CD14-positive monocyte (primary cell): ENCODE measurements around the gene LAMA4. TPM values are rescaled to one million over a fixed set of nuclear protein-coding genes. Genes with fewer than 3 reads are reported as not detected.
A peak's percentile ranks its signal among the peaks of the same experiment; 100 is the strongest.

Source experiments
- DNase-seq, 3 donors: peaks; one replicate each; pipeline ENCODE4 v3.0.0-alpha.2; 2011 to 2022
- H2AFZ ChIP-seq: 2 replicates; pipeline ENCODE4 v1.6.0; 2012; ENCODE audit warnings: mild to moderate bottlenecking, low read depth, low read length, inconsistent platforms; ENCODE audit not compliant: insufficient read depth, poor library complexity, severe bottlenecking
- H3K27ac ChIP-seq, 2 donors: 1 replicate in 1 of 2; 2 replicates in 1 of 2; pipeline ENCODE4 v1.5.1; 2012 to 2013; ENCODE audit warnings: low read length in 2 of 2, control low read depth in 1 of 2, inconsistent platforms in 1 of 2, low read depth in 1 of 2, mild to moderate bottlenecking in 1 of 2
- H3K27me3 ChIP-seq, 2 donors: one replicate each; pipeline versions ENCODE4 v1.6.0 to v1.6.1; 2011 to 2013; ENCODE audit warnings: low read length in 2 of 2; ENCODE audit not compliant: control insufficient read depth in 2 of 2, insufficient read depth in 2 of 2
- H3K36me3 ChIP-seq, 2 donors: replicated peaks in 1 of 2; 1 replicate in 1 of 2; 2 replicates in 1 of 2; pipeline versions ENCODE4 v1.5.1 to v1.6.1; 2012 to 2013; ENCODE audit warnings: low read length in 2 of 2, control low read depth in 1 of 2, inconsistent platforms in 1 of 2, mild to moderate bottlenecking in 1 of 2; ENCODE audit not compliant: insufficient read depth in 2 of 2, control insufficient read depth in 1 of 2
- H3K4me1 ChIP-seq, 2 donors: 1 replicate in 1 of 2; 2 replicates in 1 of 2; pipeline versions ENCODE4 v1.5.1 to v1.6.1; 2012 to 2013; ENCODE audit warnings: low read length in 2 of 2, control low read depth in 1 of 2, inconsistent platforms in 1 of 2, mild to moderate bottlenecking in 1 of 2, moderate library complexity in 1 of 2; ENCODE audit not compliant: insufficient read depth in 2 of 2, control insufficient read depth in 1 of 2
- H3K4me2 ChIP-seq: replicated peaks from 2 replicates; pipeline ENCODE3; 2012; ENCODE audit warnings: low read length, moderate library complexity, mild to moderate bottlenecking; ENCODE audit not compliant: poor library complexity, severe bottlenecking; ENCODE audit errors: extremely low read depth
- H3K4me3 ChIP-seq, 3 experiments: fragments of 200-600 bp in 1 of 3; sonication (generic) in 1 of 3; replicated peaks in 1 of 3; 1 replicate in 2 of 3; 2 replicates in 1 of 3; pipeline ENCODE4 v1.5.1; 2011 to 2013; ENCODE audit warnings: low read length in 3 of 3, mild to moderate bottlenecking in 3 of 3, control low read depth in 2 of 3, low read depth in 2 of 3, inconsistent platforms in 1 of 3, moderate library complexity in 1 of 3
- H3K79me2 ChIP-seq: 2 replicates; pipeline ENCODE4 v1.6.0; 2012; ENCODE audit warnings: mild to moderate bottlenecking, control low read depth, inconsistent platforms, low read length, moderate library complexity; ENCODE audit not compliant: insufficient read depth
- H3K9ac ChIP-seq: 2 replicates; pipeline ENCODE4 v1.6.0; 2017; ENCODE audit warnings: low read length, mild to moderate bottlenecking; ENCODE audit not compliant: insufficient read depth, poor library complexity, severe bottlenecking
- H3K9me3 ChIP-seq, 2 donors: replicated peaks in 1 of 2; 1 replicate in 1 of 2; 2 replicates in 1 of 2; pipeline versions ENCODE4 v1.5.1 to v1.6.1; 2012 to 2013; ENCODE audit warnings: low read length in 2 of 2, control low read depth in 1 of 2; ENCODE audit not compliant: control insufficient read depth in 1 of 2, insufficient read depth in 1 of 2
- H4K20me1 ChIP-seq: 2 replicates; pipeline ENCODE4 v1.6.0; 2012; ENCODE audit warnings: mild to moderate bottlenecking, low read length, control low read depth, moderate library complexity; ENCODE audit not compliant: insufficient read depth
- H3K27ac Mint-ChIP-seq, 7 donors: one replicate each; pipeline ENCODE4 v1.8.0; 2020; ENCODE audit warnings: mild to moderate bottlenecking in 7 of 7, mixed read lengths in 7 of 7, moderate library complexity in 6 of 7, inconsistent platforms in 2 of 7
- H3K27me3 Mint-ChIP-seq, 3 donors: one replicate each; pipeline ENCODE4 v1.8.0; 2021 to 2022; ENCODE audit warnings: low read depth in 3 of 3, mild to moderate bottlenecking in 3 of 3, mixed read lengths in 3 of 3, moderate library complexity in 3 of 3, inconsistent platforms in 1 of 3
- H3K36me3 Mint-ChIP-seq, 2 donors: one replicate each; pipeline ENCODE4 v1.8.0; 2020; ENCODE audit warnings: mixed read lengths in 2 of 2, inconsistent platforms in 1 of 2, mild to moderate bottlenecking in 1 of 2
- H3K4me1 Mint-ChIP-seq: one replicate; pipeline ENCODE4 v1.8.0; 2020; ENCODE audit warnings: mild to moderate bottlenecking, mixed read lengths
- H3K4me3 Mint-ChIP-seq, 2 donors: one replicate each; pipeline ENCODE4 v1.8.0; 2020; ENCODE audit warnings: mild to moderate bottlenecking in 2 of 2, mixed read lengths in 2 of 2, moderate library complexity in 1 of 2
- H3K9me3 Mint-ChIP-seq, 7 donors: one replicate each; pipeline ENCODE4 v1.8.0; 2020 to 2022; ENCODE audit warnings: mixed read lengths in 7 of 7, mild to moderate bottlenecking in 6 of 7, moderate library complexity in 6 of 7, inconsistent platforms in 2 of 7
- WGBS: methylation state at CpG from one replicate; pipeline ENCODE4 v1.1.5; 2013; ENCODE audit warnings: missing lambda C conversion rate; ENCODE audit not compliant: insufficient coverage; 5-methylcytosine and 5-hydroxymethylcytosine counted together
- intact Hi-C, 2 donors: fragments of 100-400 bp; cut with micrococcal nuclease; formaldehyde crosslinking; loops; one replicate each; pipeline versions ENCODE4 v1.15.0 to v1.15.1; 2023
- polyA plus RNA-seq, 3 donors: library from polyadenylated mRNA; depleted of rRNA in 1 of 3; unstranded in 2 of 3; stranded (reverse) in 1 of 3; fragments of 300-500 nt in 2 of 3; fragments of >200 nt in 1 of 3; fragmentation: Illumina TruSeq in 2 of 3; gene quantifications; 1 replicate in 2 of 3; 2 replicates in 1 of 3; pipeline ENCODE4 v1.2.3, GENCODE V29; 2012 to 2021
- TF ChIP-seq, protein P1 (sequence below): fragments of 200-600 bp; IDR thresholded peaks from one replicate; pipeline ENCODE4 v1.8.0; 2022; ENCODE audit warnings: antibody characterized with exemption, mild to moderate bottlenecking

The LAMA4 gene
- polyA plus RNA-seq, 3 donors: not detected

DNA sequence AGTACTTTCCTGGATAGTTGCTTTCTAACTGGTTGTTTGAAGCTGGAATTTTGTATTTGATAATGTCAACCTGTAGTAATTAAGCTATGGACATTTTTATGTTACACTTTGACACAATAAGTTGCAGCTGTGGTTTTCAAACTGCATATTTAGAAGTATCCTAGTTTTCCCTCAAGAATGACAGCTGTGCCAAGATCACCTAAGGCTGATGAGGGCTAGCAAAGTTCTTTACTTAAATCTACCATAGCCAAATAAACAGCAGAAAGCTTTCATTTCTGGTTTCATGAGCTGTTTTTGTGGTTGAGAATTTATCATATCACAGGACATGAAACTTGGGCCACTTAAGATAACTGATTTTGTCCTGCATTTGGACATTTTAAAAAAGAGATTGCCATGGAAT, 136.3 kb downstream of the LAMA4 start:
- Mint-ChIP-seq H3K4me3 (no peak overlapping the region), H3K27me3 (peaks cover 0 to 4% (median 0%) of the 10 kb centered on the region in 3 donors), H3K4me1 (peaks cover 16% of the 10 kb centered on the region), H3K27ac (no peak overlapping the region), H3K9me3 (no peaks in the 10 kb centered on the region), H3K36me3 (no peaks in the 10 kb centered on the region)
- Histone ChIP-seq H3K79me2 (no peaks in the 10 kb centered on the region), H3K9ac (no peak overlapping the region), H3K4me3 (no peak overlapping the region), H2AFZ (no peak overlapping the region), H3K4me2 (no peak overlapping the region), H4K20me1 (no peaks in the 10 kb centered on the region), H3K36me3 (no peaks in the 10 kb centered on the region), H3K27me3 (no peaks in the 10 kb centered on the region), H3K9me3 (no peaks in the 10 kb centered on the region), H3K27ac (no peak overlapping the region), H3K4me1 (peaks cover 4 to 10% of the 10 kb centered on the region in 2 donors)
- intact Hi-C loops: no loop called here
- DNase-seq: no peak
- TF ChIP-seq, protein P1, sequence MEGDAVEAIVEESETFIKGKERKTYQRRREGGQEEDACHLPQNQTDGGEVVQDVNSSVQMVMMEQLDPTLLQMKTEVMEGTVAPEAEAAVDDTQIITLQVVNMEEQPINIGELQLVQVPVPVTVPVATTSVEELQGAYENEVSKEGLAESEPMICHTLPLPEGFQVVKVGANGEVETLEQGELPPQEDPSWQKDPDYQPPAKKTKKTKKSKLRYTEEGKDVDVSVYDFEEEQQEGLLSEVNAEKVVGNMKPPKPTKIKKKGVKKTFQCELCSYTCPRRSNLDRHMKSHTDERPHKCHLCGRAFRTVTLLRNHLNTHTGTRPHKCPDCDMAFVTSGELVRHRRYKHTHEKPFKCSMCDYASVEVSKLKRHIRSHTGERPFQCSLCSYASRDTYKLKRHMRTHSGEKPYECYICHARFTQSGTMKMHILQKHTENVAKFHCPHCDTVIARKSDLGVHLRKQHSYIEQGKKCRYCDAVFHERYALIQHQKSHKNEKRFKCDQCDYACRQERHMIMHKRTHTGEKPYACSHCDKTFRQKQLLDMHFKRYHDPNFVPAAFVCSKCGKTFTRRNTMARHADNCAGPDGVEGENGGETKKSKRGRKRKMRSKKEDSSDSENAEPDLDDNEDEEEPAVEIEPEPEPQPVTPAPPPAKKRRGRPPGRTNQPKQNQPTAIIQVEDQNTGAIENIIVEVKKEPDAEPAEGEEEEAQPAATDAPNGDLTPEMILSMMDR: no peak

GRCh38 chr6:112117554-112117953, 136.8 kb downstream of the LAMA4 start:
- H3K4me2 ChIP-seq: no peak overlapping the region
- no peak overlapping the region for H3K4me3 ChIP-seq
- H3K9me3 Mint-ChIP-seq: no peaks in the 10 kb centered on the region
- H3K36me3 ChIP-seq: no peaks in the 10 kb centered on the region
- no peak overlapping the region for H3K4me3 Mint-ChIP-seq
- no peaks in the 10 kb centered on the region for H3K36me3 Mint-ChIP-seq
- no peak overlapping the region for H3K27ac Mint-ChIP-seq
- no peaks in the 10 kb centered on the region for H3K27me3 ChIP-seq
- no peaks in the 10 kb centered on the region for H3K9me3 ChIP-seq
- H3K4me1 Mint-ChIP-seq: peaks cover 12% of the 10 kb centered on the region
- no peak overlapping the region for H2AFZ ChIP-seq
- no peak overlapping the region for H3K9ac ChIP-seq
- peaks cover 0 to 5% of the 10 kb centered on the region in 2 donors for H3K4me1 ChIP-seq
- TF ChIP-seq, protein P1: no peak
- peak; percentile 11 to 57 (median 15) for DNase-seq
- no peaks in the 10 kb centered on the region for H4K20me1 ChIP-seq
- no CpG with 5 or more reads among the region's 1 CpG for WGBS
- peaks cover 0 to 4% (median 0%) of the 10 kb centered on the region in 3 donors for H3K27me3 Mint-ChIP-seq
- no peaks in the 10 kb centered on the region for H3K79me2 ChIP-seq
- no peak overlapping the region for H3K27ac ChIP-seq
- intact Hi-C loops: no loop called here
